NCI-H82 treated with DMSO at 0.1 percent for 48 hours (cell line): ENCODE data around the gene PPDPF.
"Not testable (repeated sequence)": the region's sequence is repeated elsewhere in the genome, so short reads cannot be mapped to it uniquely, and the experiment has no call there.

Experiments used
- DNase-seq: peaks from one replicate; lab custom pipeline; 2025; ENCODE audit not compliant: unreplicated experiment; lab: John Stamatoyannopoulos, UW

Gene PPDPF, protein sequence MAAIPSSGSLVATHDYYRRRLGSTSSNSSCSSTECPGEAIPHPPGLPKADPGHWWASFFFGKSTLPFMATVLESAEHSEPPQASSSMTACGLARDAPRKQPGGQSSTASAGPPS

GRCh38 chr20:63520504-63520933 lies at the start of gene PPDPF:
Gene PPDPF (plus strand): TSS chr20:63520765. CDS start chr20:63521309, 544 bp downstream.
- peak; percentile 23 for DNase-seq

DNA sequence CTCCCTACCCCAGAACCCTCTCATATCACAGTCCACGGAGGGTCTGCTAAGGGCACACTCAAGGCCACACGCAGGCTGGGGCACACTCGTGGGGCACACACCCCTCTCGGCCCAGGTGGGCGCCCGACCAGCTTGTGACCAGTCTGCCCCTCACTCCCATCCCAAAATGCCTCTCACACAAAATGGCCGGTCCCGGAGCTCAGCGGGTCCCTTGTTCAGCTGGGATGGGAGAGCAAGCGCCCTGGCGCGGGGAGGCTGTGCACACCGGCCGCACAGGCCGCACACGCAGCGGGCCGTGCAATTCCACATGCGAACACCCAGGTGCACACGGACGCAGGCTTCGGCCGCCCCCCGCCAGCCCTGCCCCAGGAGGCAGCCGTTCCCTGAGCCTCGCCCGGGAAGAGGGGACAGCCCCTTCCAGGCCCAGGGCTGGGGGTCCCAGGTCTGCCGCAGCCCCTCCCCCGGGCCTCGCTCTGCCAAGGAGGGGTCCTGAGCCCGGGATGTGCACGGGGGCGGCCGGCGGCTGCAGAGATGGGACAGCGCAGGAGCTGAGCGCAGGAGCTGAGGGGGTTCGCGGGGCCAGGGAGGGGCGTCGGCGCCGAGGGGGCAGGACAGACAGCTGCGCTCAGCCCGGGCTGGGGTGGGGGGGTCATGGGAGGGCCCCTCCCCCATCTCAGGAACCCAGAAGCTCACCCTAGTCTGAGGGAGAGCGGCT lies 49.4 kb upstream of the PPDPF start:
- DNase-seq: no peak

- no peak for DNase-seq
These were observed 48.9 kb upstream of the PPDPF start for GRCh38 chr20:63471717-63471980.

DNA sequence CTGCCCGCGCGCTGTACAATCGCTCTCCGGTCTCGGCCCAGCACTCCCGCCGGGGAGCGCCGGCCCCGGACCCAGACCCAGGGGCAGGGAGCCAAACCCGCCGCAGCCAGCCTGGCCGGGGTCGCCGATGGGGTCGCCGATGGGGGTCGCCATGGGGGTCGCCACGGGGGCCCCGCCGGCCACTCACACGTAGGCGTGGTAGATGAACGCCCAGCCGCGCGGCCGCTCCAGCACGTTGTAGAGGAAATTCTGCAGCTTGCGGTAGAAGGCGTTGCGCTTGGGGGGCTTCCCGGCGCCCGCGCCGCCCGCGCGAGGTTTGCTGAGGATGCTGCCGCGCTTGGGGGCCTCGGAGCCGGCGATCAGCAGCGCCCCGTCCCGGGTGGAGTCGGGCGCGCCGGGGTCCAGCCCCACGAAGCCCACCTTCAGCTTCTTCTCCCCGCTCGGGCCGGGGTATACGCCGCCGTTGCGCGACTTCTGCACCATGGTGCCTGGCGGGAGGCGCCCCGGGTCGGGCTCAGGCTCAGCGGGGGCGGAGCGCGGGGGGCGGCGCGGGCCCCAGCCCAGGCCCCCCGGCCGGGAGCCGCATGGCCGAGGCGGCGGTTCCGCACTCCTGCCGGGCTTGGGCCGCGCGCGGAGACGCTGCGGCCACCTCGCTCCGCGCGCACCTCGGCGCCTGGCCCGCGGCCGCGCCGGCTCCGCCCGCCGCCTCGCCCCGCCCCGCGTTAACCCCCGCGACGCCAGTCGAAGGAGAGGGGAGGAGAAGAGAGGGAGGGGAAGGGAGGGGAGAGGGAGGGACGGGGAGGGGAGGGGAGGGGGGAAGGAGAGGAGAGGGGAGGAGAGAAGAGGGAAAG lies 48.4 kb upstream of the PPDPF start, which contains the start of gene KCNQ2:
TSS of gene KCNQ2 (minus strand) at position 675 of the 851 bp plus-strand sequence. CDS start at position 483, 192 bp downstream.
- DNase-seq: no peak

- DNase-seq: no peak
These were observed 47.6 kb upstream of the PPDPF start for GRCh38 chr20:63472862-63473390.

DNA sequence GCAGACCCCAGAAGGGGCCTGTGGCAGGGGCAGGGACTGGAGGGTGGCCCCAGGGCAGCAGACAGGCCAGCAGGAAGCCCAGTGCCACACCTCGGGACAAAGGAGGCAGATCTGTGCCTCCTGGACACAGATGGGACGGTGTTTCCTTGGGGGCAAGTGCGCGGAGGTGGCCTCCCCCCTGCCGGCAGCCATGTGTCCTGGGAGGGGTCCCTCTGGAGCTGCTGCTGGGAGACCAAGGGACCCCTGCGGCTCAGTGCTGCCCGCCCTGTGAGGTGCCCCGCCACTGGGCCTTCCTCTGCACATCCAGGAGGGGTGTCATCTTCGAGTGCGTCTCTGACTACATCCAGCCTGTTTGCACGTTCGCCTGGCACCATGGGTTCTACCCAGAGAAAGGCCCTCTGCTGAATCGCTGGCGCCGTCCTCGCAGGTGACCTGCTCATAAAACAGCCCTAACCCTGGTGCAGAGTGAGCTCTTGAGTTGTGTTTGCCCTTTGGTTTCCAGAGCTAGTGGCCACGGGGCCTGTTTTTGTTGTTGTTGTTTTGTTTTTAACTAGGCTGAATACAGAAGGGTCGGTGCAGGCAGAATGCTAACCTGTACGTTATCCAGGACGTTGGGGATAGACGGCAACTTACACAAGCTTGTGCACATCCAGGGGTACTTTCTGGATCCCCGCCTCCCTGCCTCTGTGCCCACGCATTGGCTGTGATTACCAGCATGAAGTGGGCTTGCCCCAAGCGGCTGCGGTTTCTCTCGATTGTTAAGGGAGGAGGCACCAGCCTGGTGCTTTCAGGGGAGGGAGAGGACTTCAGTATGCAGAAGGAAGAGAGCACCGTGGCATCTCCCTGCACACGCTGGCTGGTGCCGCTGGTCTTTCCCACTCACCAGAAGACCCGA lies 46.8 kb upstream of the PPDPF start:
- no peak for DNase-seq

GRCh38 chr20:63475209-63475608 lies 45.4 kb upstream of the PPDPF start:
- no peak for DNase-seq

DNA sequence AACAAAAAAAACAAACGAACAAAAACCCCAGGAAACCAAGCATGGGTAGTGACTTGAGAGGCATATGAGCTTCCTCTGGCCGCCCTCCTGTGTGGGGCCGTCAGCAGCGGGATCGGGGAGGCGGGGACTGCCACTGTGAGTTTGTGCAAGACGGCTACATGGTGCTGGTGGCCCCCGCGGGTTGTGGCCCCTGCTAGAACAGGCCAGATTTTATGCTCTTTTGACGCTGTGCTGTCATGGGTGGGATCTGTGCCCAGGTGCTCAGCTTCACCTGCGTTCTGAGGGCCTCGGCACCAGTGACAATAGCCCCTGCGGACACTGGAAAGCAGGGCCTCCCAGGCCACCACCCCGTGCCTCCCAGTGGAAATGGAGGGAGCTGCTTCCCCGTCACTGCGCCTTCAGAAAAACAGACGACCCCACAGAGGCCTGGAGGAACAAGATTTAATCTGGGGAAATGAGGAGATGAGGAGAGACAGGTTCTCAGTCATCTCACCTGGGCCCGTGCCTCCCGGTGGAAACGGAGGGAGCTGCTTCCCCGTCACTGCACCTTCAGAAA lies 43.4 kb upstream of the PPDPF start:
- no peak for DNase-seq

- no peak for DNase-seq
These were observed 42.6 kb upstream of the PPDPF start for GRCh38 chr20:63477944-63478343.

GRCh38 chr20:63478346-63479302 lies 41.9 kb upstream of the PPDPF start:
- no peak for DNase-seq

DNA sequence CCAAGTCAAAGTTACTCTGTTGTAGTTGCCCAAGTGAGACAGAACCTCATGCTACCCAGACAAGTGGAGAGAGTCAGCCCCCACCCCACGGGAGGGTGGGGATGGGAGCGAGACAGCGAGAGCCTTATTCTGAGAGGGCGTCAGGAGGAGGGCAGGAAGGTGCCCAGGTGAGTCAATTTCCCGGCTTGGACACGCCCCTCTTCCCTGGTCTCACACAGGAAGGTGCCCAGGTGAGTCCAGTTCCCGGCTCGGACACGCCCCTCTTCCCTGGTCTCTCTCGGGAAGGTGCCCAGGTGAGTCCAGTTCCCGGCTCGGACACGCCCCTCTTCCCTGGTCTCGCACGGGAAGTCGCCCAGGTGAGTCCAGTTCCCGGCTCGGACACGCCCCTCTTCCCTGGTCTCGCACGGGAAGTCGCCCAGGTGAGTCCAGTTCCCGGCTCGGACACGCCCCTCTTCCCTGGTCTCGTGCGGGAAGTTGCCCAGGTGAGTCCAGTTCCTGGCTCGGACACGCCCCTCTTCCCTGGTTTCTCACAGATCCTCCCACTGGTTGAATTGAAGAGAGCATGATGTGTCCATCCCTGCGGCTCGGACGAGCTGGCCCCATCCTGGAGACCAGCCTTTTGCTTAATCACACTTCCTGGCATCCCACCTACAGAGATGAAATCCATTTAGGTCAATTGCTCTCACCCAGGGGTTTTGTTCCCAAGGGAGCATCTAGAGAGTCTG lies 40.7 kb upstream of the PPDPF start:
- not testable (repeated sequence) for DNase-seq

DNA sequence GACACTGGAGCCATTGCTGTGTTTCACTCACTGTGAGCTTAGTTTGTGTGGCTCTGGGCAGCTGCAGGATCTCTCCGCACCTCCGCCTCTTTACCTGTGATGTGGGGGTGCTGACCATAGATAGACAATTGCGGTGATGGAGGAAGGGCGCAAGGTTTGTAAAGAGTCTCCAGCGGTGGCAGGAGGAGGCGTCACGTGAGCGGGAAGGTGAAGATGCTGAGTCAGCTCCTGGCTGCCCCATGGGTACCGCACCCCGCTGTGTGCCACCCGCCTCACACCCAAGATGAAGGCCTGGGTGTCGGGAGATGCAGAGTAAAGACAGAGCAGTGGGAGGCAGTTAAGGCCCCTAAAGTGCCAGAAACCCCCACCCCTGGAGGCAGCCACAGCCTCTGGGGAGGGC lies 39.1 kb upstream of the PPDPF start:
- DNase-seq: no peak

DNA sequence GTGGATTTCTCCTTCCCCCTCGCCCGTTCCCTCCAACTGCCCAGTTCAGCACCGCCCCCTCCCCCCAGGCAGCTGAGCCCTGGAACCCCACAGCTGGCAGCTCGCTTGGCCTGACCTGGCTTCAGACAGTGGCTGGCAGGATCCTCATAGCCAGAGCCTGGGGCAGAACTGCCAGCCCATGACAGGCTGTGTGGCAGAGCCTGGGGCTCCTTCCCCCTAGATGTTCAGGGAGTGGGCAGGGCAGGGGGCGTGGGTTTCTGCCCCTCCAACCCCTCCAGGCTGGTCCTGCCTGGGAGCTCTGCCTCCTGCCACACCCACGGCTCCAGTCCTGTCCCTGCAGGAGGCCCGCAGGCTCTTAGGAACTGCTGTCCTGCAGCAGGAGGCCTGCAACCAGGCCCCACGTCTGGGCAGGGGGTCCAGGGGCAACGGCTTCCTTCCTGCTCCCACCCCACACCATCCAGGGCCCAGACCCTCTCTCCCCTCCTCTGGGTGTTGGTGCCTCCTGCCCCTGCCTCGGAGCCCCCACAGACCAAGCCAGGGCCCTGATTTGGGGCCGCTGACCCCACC lies 38.5 kb upstream of the PPDPF start:
- no peak for DNase-seq

DNA sequence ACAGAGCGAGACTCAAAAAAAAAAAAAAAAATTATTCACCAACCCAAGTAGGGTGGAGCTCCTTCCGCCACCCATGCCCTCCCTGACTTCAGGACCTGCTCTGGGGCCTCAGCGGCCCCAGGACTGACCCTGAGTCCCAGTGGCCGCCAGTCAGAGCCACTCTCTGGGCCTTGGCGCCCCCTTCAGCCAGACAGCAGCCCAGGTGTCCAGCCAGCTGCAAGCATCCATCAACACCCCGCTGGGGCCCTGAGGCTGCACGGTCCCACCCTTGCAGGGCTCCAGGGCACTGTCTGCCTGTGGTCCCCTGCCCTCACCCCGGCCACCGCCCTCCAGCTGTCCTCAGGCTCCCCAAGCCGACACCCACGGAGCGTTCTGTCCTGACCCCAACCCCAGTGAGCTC lies 36.7 kb upstream of the PPDPF start:
- no peak for DNase-seq

GRCh38 chr20:63484236-63484635 lies 36.3 kb upstream of the PPDPF start:
- DNase-seq: no peak

DNA sequence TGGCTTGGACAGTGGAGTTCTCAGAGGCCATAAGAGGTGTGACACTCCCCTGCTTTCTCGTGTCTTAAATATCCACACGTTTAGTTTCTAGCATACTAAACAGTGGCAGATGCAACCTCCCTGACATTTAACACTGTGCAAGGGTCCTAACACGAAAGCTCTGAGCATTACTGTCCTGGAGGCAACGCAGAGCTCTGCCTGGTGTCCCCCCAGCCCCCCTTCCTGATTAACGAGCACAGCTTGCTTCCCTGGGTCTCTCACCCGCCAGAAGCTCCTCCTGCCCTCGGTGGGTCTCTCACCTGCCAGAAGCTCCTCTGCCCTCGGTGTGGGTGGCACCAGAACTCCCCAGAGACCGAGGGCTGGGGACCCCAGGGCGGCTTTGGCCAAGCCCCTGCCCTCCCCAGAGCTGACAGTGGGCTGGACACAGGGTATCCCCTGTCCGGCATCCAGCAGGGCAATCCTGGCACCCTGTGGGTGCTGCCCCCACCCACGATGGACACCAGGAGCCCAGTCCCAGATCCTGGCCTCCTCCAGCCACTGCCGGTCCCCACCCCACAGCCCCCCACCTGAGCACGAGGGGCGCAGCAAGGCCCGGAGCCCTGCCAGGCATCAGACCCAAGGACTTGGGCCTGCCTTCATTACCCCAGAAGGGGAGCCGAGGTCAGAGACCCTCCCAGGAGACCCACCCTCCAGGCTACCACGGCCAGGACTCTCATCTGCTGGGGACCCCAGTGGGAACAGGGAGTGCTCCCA lies 35.7 kb upstream of the PPDPF start:
- no peak for DNase-seq

- DNase-seq: no peak
These were observed 34.2 kb upstream of the PPDPF start for GRCh38 chr20:63486300-63486855.
